Measurements from ENCODE around the gene LTB4R. TPM values are rescaled to one million over a fixed set of nuclear protein-coding genes. Genes with fewer than 3 reads are reported as not detected.
A peak's percentile ranks its signal among the peaks of the same experiment; 100 is the strongest.
"Not testable (repeated sequence)": the region's sequence is repeated elsewhere in the genome, so short reads cannot be mapped to it uniquely, and the experiment has no call there.

The LTB4R gene
- total RNA-seq, 1 donor from 2014 or later = 94.9 TPM

DNA sequence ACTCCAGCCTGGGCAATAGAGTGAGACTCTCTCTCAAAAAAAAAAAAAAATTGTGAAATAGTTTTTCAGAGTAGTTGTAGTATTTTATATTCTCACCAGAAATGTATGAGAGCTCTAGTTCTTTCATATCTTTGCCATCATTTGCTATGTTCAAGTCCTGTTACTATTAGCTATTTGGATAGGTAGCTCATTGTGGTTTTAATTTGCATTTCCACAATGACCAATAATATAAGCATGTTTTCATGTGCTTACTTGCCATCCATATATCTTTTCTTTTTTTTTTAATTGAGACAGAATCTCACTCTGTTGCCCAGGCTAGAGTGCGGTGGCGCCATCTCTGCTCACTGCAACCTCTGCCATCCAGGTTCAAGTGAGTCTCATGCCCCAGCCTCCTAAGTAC, 36.9 kb downstream of the LTB4R start:
- ATAC-seq = no peak

DNA sequence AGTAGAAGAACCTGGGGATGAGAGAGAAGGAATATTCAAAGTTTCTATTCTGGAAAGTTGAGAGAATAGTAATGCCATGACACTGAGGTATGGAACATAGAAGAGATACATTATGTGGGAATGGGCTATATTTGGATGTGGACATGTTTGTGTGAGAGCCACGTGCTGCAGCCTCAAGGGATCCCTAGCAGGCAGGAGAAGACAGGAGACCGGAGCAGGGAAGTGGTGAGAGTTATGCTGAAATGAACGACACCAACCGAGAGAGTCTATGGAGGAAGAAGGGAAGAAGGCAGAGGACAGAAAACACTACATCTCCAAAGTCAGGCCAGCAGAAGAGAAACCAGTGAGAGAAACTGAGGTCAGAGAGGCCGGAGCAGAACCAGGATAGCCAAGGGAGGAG, 38.4 kb downstream of the LTB4R start:
- no peak for ATAC-seq

DNA sequence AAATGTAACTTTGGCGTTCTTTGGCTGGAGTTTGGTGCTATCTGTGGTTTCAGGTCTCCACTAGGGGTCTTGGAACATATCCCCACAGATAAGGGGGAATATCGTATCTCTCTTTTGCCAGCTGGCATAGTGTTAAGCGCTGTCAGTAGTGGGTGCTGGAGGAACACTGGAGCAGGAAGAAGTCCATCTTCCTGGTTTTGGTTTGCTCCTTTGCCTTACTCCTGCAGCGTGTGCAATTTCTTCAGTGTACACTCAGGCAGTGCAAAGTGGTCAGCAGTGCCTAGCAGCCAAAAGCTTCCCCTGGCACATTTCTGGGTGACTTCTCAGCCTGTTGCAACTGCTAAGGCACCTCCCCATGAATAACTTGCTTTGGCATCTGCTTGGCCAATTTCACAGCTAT, 40.2 kb downstream of the LTB4R start:
- ATAC-seq = peak; percentile 41

DNA sequence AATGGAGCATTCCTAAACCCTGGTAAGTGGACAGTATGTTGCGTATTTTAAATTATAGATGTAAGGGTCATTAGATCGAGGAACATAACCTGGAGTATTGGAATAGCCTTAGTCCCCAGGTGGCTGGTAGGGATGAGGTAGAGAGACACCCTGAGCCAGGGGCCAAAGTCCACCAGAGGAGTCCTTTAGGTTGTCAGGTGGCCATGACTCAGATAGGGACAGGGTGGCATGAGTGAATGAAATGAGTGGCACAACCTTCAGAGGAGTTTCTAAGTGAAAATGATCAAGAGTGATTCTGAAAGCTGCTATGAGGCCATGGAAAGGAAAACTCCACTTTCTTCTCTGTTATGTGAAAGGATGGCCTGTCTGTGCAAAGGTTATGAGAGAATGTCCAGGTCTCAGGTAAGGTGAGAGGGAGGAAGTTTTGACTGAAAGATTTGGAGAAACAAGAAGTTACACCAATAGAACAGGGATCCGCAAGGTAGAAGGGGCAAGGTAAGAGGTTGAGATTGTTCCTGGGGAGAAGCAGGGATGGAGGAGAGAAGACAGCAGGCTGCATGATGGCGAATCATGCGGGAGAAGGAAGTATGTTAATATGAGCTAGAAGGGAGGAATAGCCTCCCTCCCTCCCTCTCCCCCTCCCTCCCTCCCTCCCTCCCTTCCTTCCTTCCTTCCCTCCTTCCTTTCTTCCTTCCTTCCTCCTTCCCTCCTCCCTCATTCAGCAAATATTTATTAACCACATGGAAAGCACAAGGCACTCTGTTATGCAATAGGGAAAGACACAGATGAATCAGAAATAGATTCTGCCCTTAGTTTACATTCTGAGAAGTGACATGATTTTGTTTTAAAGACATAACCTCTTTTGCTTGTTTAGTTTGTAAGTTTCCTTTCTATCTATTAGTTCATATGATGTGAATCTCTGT, 42.5 kb downstream of the LTB4R start:
- ATAC-seq = no peak

DNA sequence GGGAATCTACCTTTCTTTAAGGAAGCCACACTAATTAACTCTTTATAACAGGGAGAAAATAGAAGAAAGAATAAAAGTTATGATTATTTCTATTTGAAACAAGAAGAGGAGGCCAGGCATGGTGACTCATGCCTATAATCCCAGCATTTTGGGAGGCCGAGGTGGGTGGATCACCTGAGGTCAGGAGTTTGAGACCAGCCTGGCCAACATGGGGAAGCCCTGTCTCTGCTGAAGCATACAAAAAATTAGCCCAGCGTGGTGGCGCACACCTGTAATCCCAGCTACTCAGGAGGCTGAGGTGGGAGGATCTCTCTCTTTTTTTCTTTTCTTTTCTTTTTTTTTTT, 43.2 kb downstream of the LTB4R start:
- ATAC-seq = not testable (repeated sequence)

DNA sequence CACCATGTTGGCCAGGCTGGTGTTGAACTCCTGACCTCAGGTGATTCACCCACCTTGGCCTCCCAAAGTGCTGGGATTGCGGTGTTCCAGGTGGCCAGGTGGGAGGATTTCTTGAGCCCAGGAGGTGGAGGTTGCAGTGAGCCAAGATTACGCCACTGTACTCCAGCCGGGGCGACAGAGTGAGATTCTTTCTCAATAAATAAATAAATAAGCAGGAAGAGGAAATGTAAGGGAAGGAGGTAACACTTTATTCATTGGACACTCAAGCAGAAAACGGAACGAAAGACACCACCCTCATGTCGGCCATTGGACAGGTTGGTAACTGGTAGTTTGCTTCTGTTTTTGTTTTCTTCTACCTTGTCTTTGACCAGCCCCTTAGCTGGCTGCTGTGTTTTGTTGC, 43.7 kb downstream of the LTB4R start:
- ATAC-seq = no peak

DNA sequence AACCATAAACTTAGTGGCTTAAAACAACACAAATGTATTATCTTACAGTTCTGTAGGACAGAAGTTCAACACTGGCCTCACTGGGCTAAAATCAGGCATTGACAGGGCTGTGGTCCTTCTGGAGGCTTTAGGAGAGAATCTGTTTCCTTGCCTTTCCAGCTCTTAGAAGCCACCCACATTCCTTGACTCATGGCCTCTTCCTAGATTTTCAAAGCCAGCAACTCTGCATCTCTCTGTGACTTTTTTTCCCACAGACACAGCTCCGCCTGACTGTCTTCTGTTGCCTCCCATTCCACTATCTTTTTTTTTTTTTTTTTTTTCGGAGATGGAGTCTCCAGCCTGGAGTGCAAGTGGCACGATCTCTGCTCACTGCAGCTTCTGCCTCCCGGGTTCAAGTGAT, 44.9 kb downstream of the LTB4R start:
- ATAC-seq = no peak

DNA sequence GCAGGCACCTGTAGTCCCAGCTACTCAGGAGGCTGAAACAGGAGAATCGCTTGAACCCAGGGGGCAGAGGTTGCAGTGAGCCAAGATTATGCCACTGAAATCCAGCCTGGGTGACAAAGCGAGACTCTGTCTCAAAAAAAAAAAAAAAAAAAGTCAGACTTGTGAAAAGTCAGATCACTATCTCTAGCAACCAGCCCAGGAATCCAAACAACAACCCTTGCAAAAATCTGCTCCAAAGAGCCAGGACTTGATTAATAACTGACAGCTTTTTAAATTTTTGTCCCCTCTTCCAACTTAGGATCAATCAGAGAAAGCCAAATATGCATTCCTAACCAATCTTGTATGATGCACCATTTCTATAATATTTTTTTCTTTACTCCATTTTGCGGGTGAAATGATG, 49.0 kb downstream of the LTB4R start:
- ATAC-seq = no peak

DNA sequence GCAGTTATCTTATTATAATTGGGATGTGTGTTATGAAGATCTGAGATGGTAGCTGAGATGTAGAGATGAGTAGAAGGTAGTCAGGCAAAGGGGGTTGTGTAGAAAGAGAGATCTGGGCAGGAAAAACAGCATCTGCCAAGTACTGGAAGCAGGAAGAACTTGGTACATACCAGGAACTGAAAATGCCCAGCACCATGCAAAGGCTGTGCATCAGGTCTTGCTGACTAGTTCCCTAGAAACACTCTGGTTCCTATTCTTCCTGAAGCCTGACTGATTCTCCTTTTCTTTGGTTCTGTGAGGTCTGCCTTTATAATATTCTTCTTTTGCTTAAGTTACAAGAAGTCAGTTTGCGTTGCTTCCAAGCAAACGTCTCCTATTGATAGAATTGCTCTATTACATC, 50.0 kb downstream of the LTB4R start:
- ATAC-seq = no peak

DNA sequence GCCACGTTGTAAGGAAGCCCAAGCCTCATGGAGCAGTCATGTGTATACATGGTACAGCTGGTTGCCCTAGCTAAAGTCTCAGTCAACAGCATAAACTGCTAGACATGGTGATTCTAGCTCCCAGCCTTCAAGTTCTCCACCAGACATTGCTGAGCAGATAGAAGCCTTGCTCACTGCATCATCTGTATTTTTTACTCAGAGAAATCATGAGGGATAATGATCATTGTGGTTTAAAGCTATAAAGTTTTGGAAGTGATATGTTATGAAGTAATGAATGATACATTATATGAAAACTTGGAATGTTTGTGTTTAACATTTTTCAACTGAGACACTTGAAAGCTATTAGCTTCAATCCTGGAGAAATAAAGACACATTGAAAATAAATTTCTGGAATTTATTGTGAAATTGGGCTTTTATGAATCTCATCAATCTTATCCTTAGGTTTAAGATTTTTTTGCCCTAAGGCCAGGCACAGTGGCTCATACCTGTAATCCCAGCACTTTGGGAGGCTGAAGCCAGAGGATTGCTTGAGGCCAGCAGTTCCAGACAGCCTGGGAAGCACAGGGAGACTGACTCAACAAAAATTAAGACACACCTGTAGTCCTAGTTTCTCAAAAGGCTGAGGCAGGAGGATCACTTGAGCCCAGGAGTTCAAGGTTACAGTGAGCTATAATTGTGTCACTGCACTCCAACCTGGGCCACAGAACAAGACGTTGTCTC, 51.1 kb downstream of the LTB4R start:
- no peak for ATAC-seq

DNA sequence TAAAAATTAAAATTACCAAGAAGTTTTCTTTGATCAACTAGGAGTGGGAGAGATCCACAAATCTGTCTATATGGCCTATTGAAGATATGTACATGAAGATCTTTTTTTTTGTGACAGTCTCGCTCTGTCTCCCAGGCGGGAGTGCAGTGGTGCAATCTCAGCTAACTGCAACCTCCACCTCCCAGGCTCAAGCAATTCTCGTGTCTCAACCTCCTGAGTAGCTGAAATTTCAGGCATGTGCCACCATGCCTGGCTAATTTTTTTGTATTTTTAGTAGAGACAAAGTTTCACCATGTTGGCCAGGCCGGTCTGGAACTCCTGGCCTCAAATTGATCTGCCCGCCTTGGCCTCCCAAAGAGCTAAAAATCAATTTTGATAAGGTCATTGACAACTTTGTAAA, 52.1 kb downstream of the LTB4R start:
- ATAC-seq = no peak

DNA sequence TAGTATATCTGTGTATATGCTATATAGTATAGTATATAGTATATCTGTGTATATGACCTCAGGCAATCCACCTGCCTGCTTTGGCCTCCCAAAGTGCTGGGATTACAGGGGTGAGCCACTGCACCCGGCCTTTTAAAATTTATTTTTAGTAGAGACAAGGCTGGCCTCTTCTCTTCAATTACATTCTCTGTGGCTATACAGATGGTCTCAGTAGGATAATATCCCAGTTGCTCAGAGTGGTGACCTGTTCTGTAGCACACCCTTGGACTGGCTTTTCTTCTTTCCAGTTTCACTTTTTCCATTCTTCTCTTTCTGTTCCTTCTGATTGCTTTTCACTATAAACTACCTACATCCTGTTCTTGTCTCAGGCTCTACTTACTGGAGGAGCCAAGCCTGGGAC, 53.5 kb downstream of the LTB4R start:
- no peak for ATAC-seq

DNA sequence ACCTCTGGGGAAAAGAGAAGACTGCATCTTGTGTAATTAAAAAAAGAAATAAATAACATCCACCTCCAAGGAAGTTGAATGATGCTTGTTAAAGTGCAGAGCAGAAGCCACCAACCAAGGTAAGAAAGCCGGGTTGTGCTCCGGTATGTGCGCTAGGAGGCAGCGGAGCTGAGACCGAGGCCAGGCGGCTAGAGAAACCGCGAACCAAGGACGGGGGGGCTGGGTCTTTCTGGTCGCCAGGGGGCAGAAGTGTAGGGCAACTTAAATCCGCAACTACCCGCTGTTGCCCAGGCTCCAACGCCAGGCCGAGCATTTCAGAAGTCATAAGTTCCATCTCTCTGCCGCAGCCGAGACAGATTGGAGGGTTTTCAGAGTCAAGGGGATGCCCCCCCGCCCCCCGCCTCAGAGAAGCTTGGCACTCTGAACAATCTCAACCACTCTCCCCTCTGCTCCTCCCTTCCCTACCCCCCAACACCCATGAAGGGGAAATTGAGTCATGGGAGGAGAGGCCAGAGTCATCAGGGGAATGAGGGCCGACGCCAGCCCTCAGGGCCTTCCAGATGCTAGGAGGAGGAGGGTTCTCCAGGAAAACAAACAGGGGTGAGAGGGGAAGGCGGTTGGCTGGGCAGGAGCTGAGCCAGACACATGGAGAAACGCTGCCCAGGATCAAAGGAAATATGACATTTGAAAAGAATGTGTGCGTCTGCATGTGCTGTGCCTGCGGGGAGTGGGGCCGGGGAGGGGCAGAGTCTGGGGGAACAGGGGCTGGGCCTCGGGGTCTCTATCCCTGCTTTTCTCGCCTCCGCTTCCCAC, 54.5 kb downstream of the LTB4R start:
- ATAC-seq = peak; percentile 72

DNA sequence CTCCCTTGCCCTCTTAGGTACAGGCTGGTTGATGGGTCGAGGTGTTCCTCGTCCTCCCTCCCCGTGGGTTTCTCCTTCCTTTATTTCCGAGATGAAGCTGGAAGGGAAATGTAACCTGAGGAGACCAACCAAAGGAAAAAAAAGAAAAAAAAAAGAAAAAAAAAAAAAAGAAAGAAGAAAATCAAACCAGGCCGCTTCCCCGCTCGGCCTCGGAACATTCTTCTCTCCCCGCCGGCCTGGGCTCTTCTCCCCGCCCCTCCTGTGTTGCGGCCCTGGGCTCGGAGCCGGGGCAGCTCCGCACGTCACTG, 55.1 kb downstream of the LTB4R start:
- no peak for ATAC-seq

DNA sequence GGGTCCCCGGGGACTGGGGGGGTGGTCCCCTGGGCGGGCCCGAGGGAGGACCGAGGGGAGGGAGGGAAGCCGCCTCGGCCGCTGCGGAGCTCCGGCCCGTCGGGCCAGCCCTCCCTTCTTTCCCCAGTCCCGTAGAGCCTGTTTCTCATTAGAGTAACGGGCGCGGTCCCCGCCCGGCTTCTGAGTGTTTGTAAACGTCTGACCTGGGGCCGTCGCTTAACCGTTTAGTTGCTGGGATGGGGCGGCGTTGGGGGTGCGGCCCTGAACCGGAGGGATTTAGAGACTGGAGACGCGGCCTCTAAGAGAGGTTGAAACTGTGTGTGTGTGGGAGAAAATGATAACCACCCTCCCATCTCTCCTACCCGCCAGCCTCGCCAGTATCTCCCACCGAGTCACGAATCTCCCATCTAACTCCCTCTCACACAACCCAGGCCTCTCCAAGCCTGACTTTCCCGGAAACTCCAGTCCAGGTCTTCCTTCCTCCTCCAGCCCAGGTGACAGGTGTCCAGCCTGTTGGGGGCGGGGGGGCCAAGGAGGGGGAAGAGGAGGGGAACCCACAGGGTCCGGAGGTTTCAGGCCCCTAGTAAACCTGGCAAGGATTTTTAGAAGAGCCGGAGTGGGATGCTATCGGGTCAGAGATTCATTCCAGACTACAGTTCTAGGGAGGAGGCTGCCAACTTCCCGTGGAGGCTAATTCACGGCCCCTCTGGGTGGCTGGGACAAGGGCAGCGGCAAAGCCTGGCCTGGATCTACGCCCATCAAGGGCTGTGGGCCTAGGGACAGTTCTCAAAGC, 55.6 kb downstream of the LTB4R start:
- ATAC-seq = peak; percentile 83

Other genes with a start within 250 kb of the LTB4R start
- gene CPNE6, start 239.9 kb upstream of the LTB4R start, total RNA-seq = not detected
- 44.4 TPM for gene PCK2, start 217.2 kb upstream of the LTB4R start, total RNA-seq
- 48.2 TPM for gene DCAF11, start 196.7 kb upstream of the LTB4R start, total RNA-seq
- 1.1 TPM for gene NRL, start 196.6 kb upstream of the LTB4R start, total RNA-seq
- 0.60 TPM for gene FITM1, start 180.8 kb upstream of the LTB4R start, total RNA-seq
- gene PSME1, start 175.3 kb upstream of the LTB4R start, total RNA-seq = 123 TPM
- 19.1 TPM for gene EMC9, start 169.9 kb upstream of the LTB4R start, total RNA-seq
- 116 TPM for gene PSME2, start 164.9 kb upstream of the LTB4R start, total RNA-seq
- 39.7 TPM for gene RNF31, start 164.0 kb upstream of the LTB4R start, total RNA-seq
- 44.2 TPM for gene IRF9, start 150.2 kb upstream of the LTB4R start, total RNA-seq
- 5.4 TPM for gene REC8, start 139.4 kb upstream of the LTB4R start, total RNA-seq
- 44.6 TPM for gene IPO4, start 122.7 kb upstream of the LTB4R start, total RNA-seq
- gene TM9SF1, start 116.1 kb upstream of the LTB4R start, total RNA-seq = 30.3 TPM
- gene TSSK4, start 105.8 kb upstream of the LTB4R start, total RNA-seq = not detected
- gene CHMP4A, start 98.0 kb upstream of the LTB4R start, total RNA-seq = 49.0 TPM
- gene MDP1, start 95.4 kb upstream of the LTB4R start, total RNA-seq = 9.5 TPM
- gene NEDD8, start 79.1 kb upstream of the LTB4R start, total RNA-seq = 131 TPM
- gene GMPR2, start 78.6 kb upstream of the LTB4R start, total RNA-seq = 38.9 TPM
- 97.0 TPM for gene TINF2, start 68.9 kb upstream of the LTB4R start, total RNA-seq
- 1,652 TPM for gene TGM1, start 48.3 kb upstream of the LTB4R start, total RNA-seq
- 91.5 TPM for gene RABGGTA, start 39.9 kb upstream of the LTB4R start, total RNA-seq
- gene DHRS1, start 11.7 kb upstream of the LTB4R start, total RNA-seq = 110 TPM
- 20.5 TPM for gene NOP9, start 11.7 kb upstream of the LTB4R start, total RNA-seq
- gene CIDEB, start 3.5 kb upstream of the LTB4R start, total RNA-seq = 27.4 TPM
- gene LTB4R2, start 1.4 kb upstream of the LTB4R start, total RNA-seq = 82.9 TPM
- gene ADCY4, start 23.6 kb downstream of the LTB4R start, total RNA-seq = 4.5 TPM
- 10.5 TPM for gene RIPK3, start 28.5 kb downstream of the LTB4R start, total RNA-seq
- 3.4 TPM for gene NFATC4, start 56.7 kb downstream of the LTB4R start, total RNA-seq
- gene NYNRIN, start 87.5 kb downstream of the LTB4R start, total RNA-seq = 6.1 TPM
- gene CBLN3, start 118.2 kb downstream of the LTB4R start, total RNA-seq = 0.44 TPM
- 32.0 TPM for gene KHNYN, start 118.5 kb downstream of the LTB4R start, total RNA-seq
- gene SDR39U1, start 131.3 kb downstream of the LTB4R start, total RNA-seq = 23.8 TPM
- 0.64 TPM for gene CMA1, start 196.8 kb downstream of the LTB4R start, total RNA-seq